ENCODE results near the gene BRSK2.

GRCh38 chr11:1389932-1390568 lies at the start of gene BRSK2:
- TF ChIP-seq CTCF (IDR thresholded peaks at IDR 0.05): no peak
- TF ChIP-seq POLR2A (IDR thresholded peaks at IDR 0.05): no peak
